ENCODE results near the gene CCDC116.

The CCDC116 gene

GRCh38 chr22:21626073-21626734 lies 6.4 kb upstream of the CCDC116 start:
- Histone ChIP-seq H3K4me1 (ENCODE audit: control insufficient read depth in 1 of 2, insufficient read depth in 2 of 2, low read length in 2 of 2) (peaks cover 0 to 15% of the 10 kb centered on the region in 2 donors), H3K27ac (ENCODE audit: low read length) (no peak overlapping the region), H3K9me3 (ENCODE audit: control insufficient read depth in 1 of 2, low read length in 2 of 2) (no peaks in the 10 kb centered on the region), H3K36me3 (ENCODE audit: control insufficient read depth in 1 of 2, insufficient read depth in 2 of 2, low read length in 2 of 2) (peaks cover 5% of the 10 kb centered on the region in 2 donors), H3K27me3 (ENCODE audit: low read depth, low read length) (no peaks in the 10 kb centered on the region), H3K4me3 (ENCODE audit: low read depth in 1 of 2, low read length in 2 of 2) (no peak overlapping the region)

GRCh38 chr22:21626735-21627469 lies 5.7 kb upstream of the CCDC116 start:
- Histone ChIP-seq H3K4me1 (ENCODE audit: control insufficient read depth in 1 of 2, insufficient read depth in 2 of 2, low read length in 2 of 2) (peaks cover 0 to 15% of the 10 kb centered on the region in 2 donors), H3K4me3 (ENCODE audit: low read depth in 1 of 2, low read length in 2 of 2) (no peak overlapping the region), H3K36me3 (ENCODE audit: control insufficient read depth in 1 of 2, insufficient read depth in 2 of 2, low read length in 2 of 2) (peaks cover 5% of the 10 kb centered on the region in 2 donors), H3K9me3 (ENCODE audit: control insufficient read depth in 1 of 2, low read length in 2 of 2) (no peaks in the 10 kb centered on the region), H3K27ac (ENCODE audit: low read length) (no peak overlapping the region), H3K27me3 (ENCODE audit: low read depth, low read length) (no peaks in the 10 kb centered on the region)

- no peaks in the 10 kb centered on the region for H3K27me3 ChIP-seq (ENCODE audit: low read depth, low read length)
- H3K36me3 ChIP-seq (ENCODE audit: control insufficient read depth in 1 of 2, insufficient read depth in 2 of 2, low read length in 2 of 2): peaks cover 0 to 2% of the 10 kb centered on the region in 2 donors
- peaks cover 0 to 10% of the 10 kb centered on the region in 2 donors for H3K4me1 ChIP-seq (ENCODE audit: control insufficient read depth in 1 of 2, insufficient read depth in 2 of 2, low read length in 2 of 2)
- no peaks in the 10 kb centered on the region for H3K9me3 ChIP-seq (ENCODE audit: control insufficient read depth in 1 of 2, low read length in 2 of 2)
- H3K4me3 ChIP-seq (ENCODE audit: low read depth in 1 of 2, low read length in 2 of 2): peak overlapping the region; percentile 71 to 97
- H3K27ac ChIP-seq (ENCODE audit: low read length): no peak overlapping the region
Measured at GRCh38 chr22:21628386-21629254, 3.9 kb upstream of the CCDC116 start.

GRCh38 chr22:21629255-21630149 lies 3.1 kb upstream of the CCDC116 start, which contains the start of gene YDJC:
Gene YDJC, minus strand, starts transcription at chr22:21630022. Its CDS starts 8 bp downstream, at chr22:21630014.
- no peaks in the 10 kb centered on the region for H3K36me3 ChIP-seq (ENCODE audit: control insufficient read depth in 1 of 2, insufficient read depth in 2 of 2, low read length in 2 of 2)
- no peaks in the 10 kb centered on the region for H3K9me3 ChIP-seq (ENCODE audit: control insufficient read depth in 1 of 2, low read length in 2 of 2)
- H3K4me3 ChIP-seq (ENCODE audit: low read depth in 1 of 2, low read length in 2 of 2): peak within 1 kb of the TSS; percentile 71 to 97
- peaks cover 0 to 9% of the 10 kb centered on the region in 2 donors for H3K4me1 ChIP-seq (ENCODE audit: control insufficient read depth in 1 of 2, insufficient read depth in 2 of 2, low read length in 2 of 2)
- no peak within 1 kb of the TSS for H3K27ac ChIP-seq (ENCODE audit: low read length)
- H3K27me3 ChIP-seq (ENCODE audit: low read depth, low read length): no peaks in the 10 kb centered on the region

- Histone ChIP-seq H3K4me1 (ENCODE audit: control insufficient read depth in 1 of 2, insufficient read depth in 2 of 2, low read length in 2 of 2) (peaks cover 0 to 9% of the 10 kb centered on the region in 2 donors), H3K9me3 (ENCODE audit: control insufficient read depth in 1 of 2, low read length in 2 of 2) (no peaks in the 10 kb centered on the region), H3K4me3 (ENCODE audit: low read depth in 1 of 2, low read length in 2 of 2) (no peak overlapping the region), H3K27me3 (ENCODE audit: low read depth, low read length) (no peaks in the 10 kb centered on the region), H3K36me3 (ENCODE audit: control insufficient read depth in 1 of 2, insufficient read depth in 2 of 2, low read length in 2 of 2) (no peaks in the 10 kb centered on the region), H3K27ac (ENCODE audit: low read length) (no peak overlapping the region)
Measured at GRCh38 chr22:21631025-21631424, 1.5 kb upstream of the CCDC116 start.

GRCh38 chr22:21632931-21633330 lies 371 bp downstream of the CCDC116 start:
- Histone ChIP-seq H3K4me1 (ENCODE audit: control insufficient read depth in 1 of 2, insufficient read depth in 2 of 2, low read length in 2 of 2) (peaks cover 0 to 9% of the 10 kb centered on the region in 2 donors), H3K27ac (ENCODE audit: low read length) (no peak overlapping the region), H3K4me3 (ENCODE audit: low read depth in 1 of 2, low read length in 2 of 2) (no peak overlapping the region), H3K9me3 (ENCODE audit: control insufficient read depth in 1 of 2, low read length in 2 of 2) (no peaks in the 10 kb centered on the region), H3K36me3 (ENCODE audit: control insufficient read depth in 1 of 2, insufficient read depth in 2 of 2, low read length in 2 of 2) (no peaks in the 10 kb centered on the region), H3K27me3 (ENCODE audit: low read depth, low read length) (no peaks in the 10 kb centered on the region)

GRCh38 chr22:21633481-21633880 lies 921 bp downstream of the CCDC116 start:
- H3K27ac ChIP-seq (ENCODE audit: low read length): no peak overlapping the region
- H3K4me1 ChIP-seq (ENCODE audit: control insufficient read depth in 1 of 2, insufficient read depth in 2 of 2, low read length in 2 of 2): peaks cover 0 to 9% of the 10 kb centered on the region in 2 donors
- H3K36me3 ChIP-seq (ENCODE audit: control insufficient read depth in 1 of 2, insufficient read depth in 2 of 2, low read length in 2 of 2): no peaks in the 10 kb centered on the region
- no peaks in the 10 kb centered on the region for H3K9me3 ChIP-seq (ENCODE audit: control insufficient read depth in 1 of 2, low read length in 2 of 2)
- no peak overlapping the region for H3K4me3 ChIP-seq (ENCODE audit: low read depth in 1 of 2, low read length in 2 of 2)
- no peaks in the 10 kb centered on the region for H3K27me3 ChIP-seq (ENCODE audit: low read depth, low read length)

- no peaks in the 10 kb centered on the region for H3K27me3 ChIP-seq (ENCODE audit: low read depth, low read length)
Measured at GRCh38 chr22:21634081-21634480, 1.5 kb downstream of the CCDC116 start.

GRCh38 chr22:21634844-21635243 lies 2.3 kb downstream of the CCDC116 start:
- Histone ChIP-seq H3K4me1 (ENCODE audit: control insufficient read depth in 1 of 2, insufficient read depth in 2 of 2, low read length in 2 of 2) (no peaks in the 10 kb centered on the region), H3K27ac (ENCODE audit: low read length) (no peak overlapping the region), H3K27me3 (ENCODE audit: low read depth, low read length) (no peaks in the 10 kb centered on the region), H3K4me3 (ENCODE audit: low read depth in 1 of 2, low read length in 2 of 2) (no peak overlapping the region), H3K9me3 (ENCODE audit: control insufficient read depth in 1 of 2, low read length in 2 of 2) (no peaks in the 10 kb centered on the region), H3K36me3 (ENCODE audit: control insufficient read depth in 1 of 2, insufficient read depth in 2 of 2, low read length in 2 of 2) (no peaks in the 10 kb centered on the region)

More at GRCh38 chr22:21634081-21634480, 1.5 kb downstream of the CCDC116 start:
- Histone ChIP-seq H3K4me1 (ENCODE audit: control insufficient read depth in 1 of 2, insufficient read depth in 2 of 2, low read length in 2 of 2) (peaks cover 0 to 6% of the 10 kb centered on the region in 2 donors), H3K9me3 (ENCODE audit: control insufficient read depth in 1 of 2, low read length in 2 of 2) (no peaks in the 10 kb centered on the region), H3K27ac (ENCODE audit: low read length) (no peak overlapping the region), H3K36me3 (ENCODE audit: control insufficient read depth in 1 of 2, insufficient read depth in 2 of 2, low read length in 2 of 2) (no peaks in the 10 kb centered on the region), H3K4me3 (ENCODE audit: low read depth in 1 of 2, low read length in 2 of 2) (no peak overlapping the region)

GRCh38 chr22:21635771-21636510 lies 3.4 kb downstream of the CCDC116 start:
- H3K27ac ChIP-seq (ENCODE audit: low read length): no peak overlapping the region
- H3K9me3 ChIP-seq (ENCODE audit: control insufficient read depth in 1 of 2, low read length in 2 of 2): no peaks in the 10 kb centered on the region
- H3K4me3 ChIP-seq (ENCODE audit: low read depth in 1 of 2, low read length in 2 of 2): no peak overlapping the region
- no peaks in the 10 kb centered on the region for H3K4me1 ChIP-seq (ENCODE audit: control insufficient read depth in 1 of 2, insufficient read depth in 2 of 2, low read length in 2 of 2)
- H3K27me3 ChIP-seq (ENCODE audit: low read depth, low read length): no peaks in the 10 kb centered on the region
- H3K36me3 ChIP-seq (ENCODE audit: control insufficient read depth in 1 of 2, insufficient read depth in 2 of 2, low read length in 2 of 2): no peaks in the 10 kb centered on the region

All from muscle layer of duodenum (tissue), 2 donors.